Fibroblast of skin of scalp (primary cell): Measurements from ENCODE around the gene CELF6.
"Not testable (repeated sequence)": the region's sequence is repeated elsewhere in the genome, so short reads cannot be mapped to it uniquely, and the experiment has no call there.

ENCODE experiments used
- DNase-seq: peaks from one replicate; pipeline ENCODE4 v3.0.0-alpha.2; 2013

Gene CELF6

DNA sequence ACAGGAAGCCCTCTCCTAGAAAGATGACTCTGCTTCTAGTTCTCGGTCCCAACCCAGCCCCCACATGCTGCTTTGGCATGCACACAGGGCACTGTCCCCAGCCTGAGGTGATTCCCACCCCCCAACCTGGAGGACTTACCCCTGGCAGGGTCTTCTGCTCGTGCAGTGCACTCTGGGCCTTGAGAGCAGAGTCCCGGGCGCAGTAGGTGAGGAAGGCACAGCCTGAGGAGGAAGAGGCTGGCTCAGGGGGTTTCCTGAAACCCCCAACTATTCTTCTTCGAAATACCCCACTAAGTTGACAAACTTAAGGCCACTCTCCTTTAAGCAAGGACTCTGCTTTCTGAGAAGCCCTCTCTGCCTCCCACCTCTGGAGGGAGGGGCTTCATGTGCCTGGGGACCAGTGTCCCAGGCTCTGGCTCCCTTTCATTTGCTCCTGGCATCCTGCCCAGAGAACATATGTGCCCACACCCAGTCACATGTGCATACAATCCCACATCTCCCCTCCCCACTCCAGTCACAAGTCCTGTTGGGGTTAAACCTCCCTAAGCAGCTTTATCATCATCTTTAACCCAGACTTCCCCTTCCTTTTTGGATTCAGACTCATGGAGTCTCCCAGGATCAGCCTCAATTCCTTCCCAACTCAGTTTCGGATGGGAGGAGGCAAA, 4.1 kb downstream of the CELF6 start:
- DNase-seq = no peak

GRCh38 chr15:72313881-72314280, 6.1 kb downstream of the CELF6 start:
- no peak for DNase-seq

- no peak for DNase-seq
Observed at GRCh38 chr15:72313448-72313840, 6.5 kb downstream of the CELF6 start.

DNA sequence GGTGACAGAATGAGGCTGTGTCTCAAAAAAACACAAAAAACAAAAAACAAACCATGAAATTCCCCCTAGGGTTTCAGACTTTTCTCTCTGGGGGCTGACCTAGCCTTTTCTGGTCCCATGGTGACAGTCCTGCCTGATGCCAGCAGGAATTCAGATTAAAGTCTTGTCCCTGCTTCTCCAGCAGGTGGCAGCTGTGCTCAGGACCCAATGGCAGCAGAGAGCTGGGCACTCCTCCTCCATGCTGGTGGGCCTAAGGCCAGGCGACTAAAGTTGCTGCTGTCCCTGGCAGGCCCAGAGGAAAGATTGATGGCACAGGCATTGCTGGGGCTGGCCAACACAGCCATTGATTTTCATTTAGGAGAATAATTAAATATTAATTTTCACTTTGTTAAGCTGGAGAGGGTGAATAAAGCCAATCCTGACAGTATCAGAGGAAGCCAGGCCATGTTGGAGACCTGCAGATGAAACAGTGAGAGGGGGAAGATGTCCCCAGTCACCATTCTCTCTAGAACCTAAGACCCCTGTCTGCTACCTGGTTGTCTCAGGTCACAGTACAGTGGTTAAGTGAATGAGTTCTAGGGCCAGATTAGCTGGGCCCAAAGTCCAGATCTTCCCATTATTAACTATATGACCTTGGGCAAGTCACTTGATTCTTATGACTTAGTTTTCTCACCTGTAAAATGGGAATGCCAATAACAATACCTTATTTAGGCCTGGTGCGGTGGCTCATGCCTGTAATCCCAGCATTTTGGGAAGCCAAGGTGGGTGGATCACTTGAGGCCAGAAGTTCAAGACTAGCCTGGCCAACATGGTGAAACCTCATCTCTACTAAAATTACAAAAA, 7.1 kb downstream of the CELF6 start:
- peak; percentile 71 for DNase-seq

GRCh38 chr15:72307026-72307425, 12.9 kb downstream of the CELF6 start:
- no peak for DNase-seq

DNA sequence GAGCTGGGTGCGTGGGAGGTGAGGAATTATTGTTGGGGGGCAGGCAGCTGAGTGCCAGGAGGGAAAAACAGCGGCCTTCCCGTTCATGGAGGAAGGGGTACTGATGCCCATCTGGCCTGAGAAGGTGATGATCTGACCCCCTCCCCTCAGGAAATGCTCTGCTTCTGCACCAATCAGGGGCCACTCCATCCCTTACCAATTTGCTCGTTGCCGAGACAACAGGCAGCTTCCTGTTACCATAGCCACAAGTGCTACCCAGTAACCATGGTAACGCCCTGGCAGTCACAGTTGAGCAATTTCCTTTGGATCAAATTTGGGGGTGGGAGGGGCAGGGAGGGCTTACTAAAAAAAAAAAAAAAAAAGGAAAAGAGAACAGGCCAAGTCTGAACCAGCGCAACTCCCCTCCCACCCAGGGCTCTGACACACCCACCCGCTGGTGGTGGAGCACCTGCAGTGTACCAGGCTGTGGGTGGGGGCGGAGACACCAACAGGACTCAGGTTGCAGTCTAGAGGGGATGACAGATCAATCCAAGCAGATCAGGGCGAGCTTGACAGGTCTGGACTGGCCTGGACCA, 13.7 kb downstream of the CELF6 start:
- peak; percentile 46 for DNase-seq

GRCh38 chr15:72304596-72304995, 15.4 kb downstream of the CELF6 start:
- no peak for DNase-seq

DNA sequence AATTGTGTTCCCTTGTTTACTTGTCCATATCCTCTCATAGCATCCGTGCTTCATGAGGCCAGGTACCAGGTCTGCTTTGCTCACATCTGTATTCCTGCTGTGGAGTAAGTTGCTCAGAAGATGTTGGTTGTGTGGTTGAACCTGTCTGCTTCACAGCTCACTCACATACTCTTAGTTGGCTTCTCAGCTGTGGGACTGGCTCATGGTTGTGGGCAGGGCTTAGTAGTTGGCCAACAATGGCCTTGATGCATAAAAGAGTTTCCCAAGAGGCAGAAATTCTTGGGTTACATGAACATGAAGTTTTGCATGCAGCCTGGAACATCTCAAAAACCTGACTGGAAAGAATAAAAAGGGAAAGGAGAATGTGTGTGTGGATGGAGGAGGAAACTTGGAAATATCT, 17.0 kb downstream of the CELF6 start:
- DNase-seq = no peak

DNA sequence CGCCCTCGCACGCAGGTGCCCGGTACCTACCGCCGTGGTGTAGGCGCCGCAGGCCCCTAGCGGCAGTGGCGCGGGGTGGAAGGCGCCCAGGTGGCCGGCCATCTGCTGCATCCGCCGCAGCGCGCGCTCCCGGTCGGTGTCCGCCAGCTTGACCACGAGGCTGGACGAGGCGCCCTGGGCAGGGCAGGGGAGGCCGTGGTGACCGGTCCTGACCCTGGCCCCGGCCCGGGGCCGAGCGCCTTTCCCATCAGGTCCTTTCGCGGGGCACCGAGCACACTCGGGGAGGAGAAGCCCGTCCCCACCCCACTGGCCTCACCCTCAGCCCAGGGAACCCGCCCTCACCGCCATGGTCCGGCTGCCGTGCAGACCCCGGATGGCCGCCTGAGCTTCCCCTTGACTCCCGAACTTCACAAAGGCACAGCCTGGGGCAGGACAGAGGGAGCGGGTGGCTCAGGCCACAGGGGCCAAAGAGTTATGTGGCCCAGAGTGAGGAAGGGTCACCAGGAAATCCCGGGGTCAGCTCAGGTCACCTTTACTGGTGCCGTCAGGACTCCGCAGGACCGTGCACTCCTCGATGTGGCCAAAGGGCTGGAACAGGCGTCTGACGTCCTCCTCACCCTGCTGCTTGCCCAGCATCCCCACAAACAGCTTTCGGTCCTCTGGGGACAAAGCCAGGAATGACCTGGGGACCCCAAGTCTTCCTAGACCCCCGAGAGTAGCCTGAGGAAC, 30.2 kb downstream of the CELF6 start:
- no peak for DNase-seq

- DNase-seq = no peak
Observed at GRCh38 chr15:72288796-72289596, 31.0 kb downstream of the CELF6 start.

- peak; percentile 25 for DNase-seq
Observed at GRCh38 chr15:72285927-72286516, 33.9 kb downstream of the CELF6 start.

GRCh38 chr15:72285402-72285801, 34.6 kb downstream of the CELF6 start:
- no peak for DNase-seq

- DNase-seq = no peak
Observed at GRCh38 chr15:72284781-72285180, 35.2 kb downstream of the CELF6 start.

DNA sequence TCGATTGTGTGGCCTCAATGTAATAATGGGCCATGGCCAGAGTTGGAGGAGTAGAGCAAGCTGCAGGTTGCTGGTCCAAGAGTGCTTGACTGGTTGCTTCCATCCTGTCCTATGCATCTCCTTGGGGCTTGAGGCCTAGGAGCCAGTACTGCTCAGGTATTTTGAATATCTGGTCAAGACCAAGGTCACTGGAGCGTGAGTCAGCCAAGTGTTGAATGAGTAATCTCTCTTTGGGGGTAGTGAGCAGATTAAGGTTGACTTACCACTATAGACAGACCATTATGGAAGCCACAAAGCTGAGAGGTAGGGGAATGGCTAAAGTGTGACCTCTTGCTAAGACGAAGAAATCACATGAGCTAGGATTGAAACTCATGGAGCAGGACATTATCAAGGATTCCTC, 38.2 kb downstream of the CELF6 start:
- no peak for DNase-seq

DNA sequence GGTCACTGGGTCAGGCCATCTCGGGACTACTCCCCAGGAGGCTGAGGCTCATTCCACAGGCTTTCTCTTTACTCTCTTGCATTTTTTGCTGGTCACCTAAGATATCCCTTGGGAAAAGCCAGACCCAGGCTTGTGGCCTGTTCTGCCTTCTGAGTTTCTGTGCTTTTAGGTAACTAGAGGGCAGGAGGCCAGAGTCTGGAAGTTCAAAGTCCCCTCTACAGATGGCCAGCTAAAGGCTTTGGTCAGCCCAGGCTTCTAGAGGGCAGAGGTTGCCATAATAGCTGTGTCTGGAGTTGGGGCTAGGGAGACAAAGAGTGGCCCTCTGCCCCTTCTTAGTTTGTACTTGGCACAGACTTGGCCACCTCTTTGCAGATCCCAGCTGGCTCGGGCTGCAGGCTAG, 39.2 kb downstream of the CELF6 start:
- DNase-seq = no peak

- no peak for DNase-seq
Observed at GRCh38 chr15:72278737-72279136, 41.2 kb downstream of the CELF6 start.

DNA sequence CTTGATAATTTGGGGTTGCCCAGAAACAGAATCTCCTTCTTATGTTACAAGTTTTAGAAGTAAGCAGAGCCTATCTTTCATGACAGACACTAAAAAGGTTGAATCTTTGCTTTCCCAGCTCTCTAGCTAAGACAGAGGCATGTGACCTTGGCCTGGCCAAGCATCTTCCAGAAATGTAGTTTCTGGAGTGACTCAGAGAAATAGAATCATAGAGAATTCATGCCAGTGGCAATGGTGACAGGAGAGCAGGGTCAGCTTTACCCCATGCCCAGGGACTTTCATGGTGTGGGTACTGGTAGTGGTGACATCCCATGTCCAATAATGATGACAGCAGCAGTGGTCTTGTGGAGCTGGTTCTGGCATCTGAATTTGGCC, 43.6 kb downstream of the CELF6 start:
- DNase-seq = no peak

DNA sequence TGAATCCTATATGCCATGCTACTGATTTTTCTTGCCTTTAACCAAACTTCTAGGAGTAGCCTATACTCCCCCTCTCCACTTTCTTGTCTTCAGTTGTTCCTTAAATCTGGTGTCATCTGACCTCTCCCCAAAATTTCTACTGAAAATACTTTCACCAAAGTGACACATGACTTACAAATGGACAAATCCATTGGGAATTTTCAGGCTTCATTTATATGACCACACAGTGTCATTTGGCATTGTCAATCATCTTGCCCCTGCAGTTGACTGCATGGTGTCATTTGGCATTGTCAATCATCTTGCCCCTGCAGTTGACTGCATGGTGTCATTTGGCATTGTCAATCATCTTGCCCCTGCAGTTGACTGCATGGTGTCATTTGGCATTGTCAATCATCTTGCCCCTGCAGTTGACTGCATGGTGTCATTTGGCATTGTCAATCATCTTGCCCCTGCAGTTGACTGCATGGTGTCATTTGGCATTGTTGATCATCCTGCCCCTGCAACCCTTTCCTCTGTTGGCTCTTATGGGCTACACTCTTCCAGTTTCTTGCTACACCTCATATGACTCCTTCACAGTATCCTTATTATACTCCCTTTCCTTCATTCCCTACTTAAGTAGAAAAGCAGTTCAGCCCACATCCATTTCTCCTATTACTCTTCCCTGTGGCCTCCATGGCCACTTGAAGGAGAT, 44.2 kb downstream of the CELF6 start:
- not testable (repeated sequence) for DNase-seq

DNA sequence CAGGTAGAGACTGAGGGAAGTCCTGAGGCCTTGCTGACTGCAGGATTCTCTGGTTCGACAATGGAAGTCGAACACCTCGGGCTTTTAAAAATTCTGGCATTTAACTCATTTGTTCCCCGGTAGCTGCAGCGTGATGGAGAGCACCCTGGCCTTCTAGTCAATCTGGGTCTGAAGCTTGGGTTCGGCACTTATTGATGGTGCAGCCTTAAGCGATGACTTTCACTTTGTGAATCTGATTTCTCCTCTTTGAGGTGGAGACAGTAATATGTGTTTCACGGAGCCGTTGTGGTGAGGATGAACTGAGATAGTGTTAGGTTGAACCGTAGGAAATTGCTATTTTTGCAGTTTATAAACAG, 47.0 kb downstream of the CELF6 start:
- DNase-seq = no peak

- DNase-seq = peak; percentile 99
Observed at GRCh38 chr15:72272213-72272996, 47.6 kb downstream of the CELF6 start, which contains the start of gene PARP6. Gene PARP6, minus strand, starts transcription at chr15:72272554. Its CDS starts 5,077 bp downstream, at chr15:72267477.

GRCh38 chr15:72271895-72272212, 48.1 kb downstream of the CELF6 start:
- DNase-seq = peak; percentile 3
